ENCODE measurements around the gene UBR4.

GRCh38 chr1:19209439-19209989, 552 bp downstream of the UBR4 start:
- TF ChIP-seq CTCF (IDR thresholded peaks at IDR 0.05; ENCODE audit: borderline replicate concordance, extremely low read depth, low read length, poor library complexity, severe bottlenecking) (no peak), EZH2 (IDR thresholded peaks at IDR 0.05; ENCODE audit: borderline replicate concordance, low read depth, low read length, severe bottlenecking) (no peak)
